ENCODE data around the gene PTK6.
"Not testable (repeated sequence)": the region's sequence is repeated elsewhere in the genome, so short reads cannot be mapped to it uniquely, and the experiment has no call there.

PTK6 gene

DNA sequence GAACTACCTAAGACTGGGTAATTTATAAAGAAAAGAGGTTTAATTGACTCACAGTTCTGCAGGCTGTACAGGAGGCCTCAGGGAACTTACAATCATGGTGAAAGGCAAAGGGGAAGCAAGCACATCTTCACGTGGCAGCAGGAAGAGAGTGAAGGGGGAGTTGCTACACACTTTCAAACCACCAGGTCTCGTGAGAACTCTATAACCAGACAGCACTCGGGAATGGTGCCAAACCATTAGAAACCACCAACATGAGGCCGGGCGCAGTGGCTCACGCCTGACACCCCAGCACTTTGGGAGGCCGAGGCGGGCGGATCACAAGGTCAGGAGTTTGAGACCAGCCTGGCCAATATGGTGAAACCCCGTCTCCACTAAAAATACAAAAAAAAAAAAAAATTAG lies 22.7 kb downstream of the PTK6 start:
- H2AFZ ChIP-seq (ENCODE audit: low read length); H3K23ac ChIP-seq (ENCODE audit: low read depth, low read length, poor library complexity); DNase-seq (ENCODE audit: low spot score); H2AK5ac ChIP-seq (ENCODE audit: low read depth, low read length); H3K4ac ChIP-seq (ENCODE audit: low read length); H2BK15ac ChIP-seq (ENCODE audit: low read length); H3K27me3 ChIP-seq (ENCODE audit: control insufficient read depth in 3 of 3, insufficient read depth in 3 of 3, low read depth in 1 of 3, low read length in 3 of 3); H2BK5ac ChIP-seq (ENCODE audit: low read length); H3K14ac ChIP-seq (ENCODE audit: low read length); H4K8ac ChIP-seq (ENCODE audit: low read depth, low read length); H3K9me3 ChIP-seq (replicated peaks in 1 of 2; ENCODE audit: control insufficient read depth in 2 of 2, insufficient read depth in 1 of 2, low read depth in 1 of 2, low read length in 2 of 2); H3K79me1 ChIP-seq (ENCODE audit: low read depth, low read length); H2BK12ac ChIP-seq (ENCODE audit: low read length); H3K27ac ChIP-seq (replicated peaks; ENCODE audit: low read length); H3K4me2 ChIP-seq (ENCODE audit: insufficient read depth, low read length, poor library complexity, severe bottlenecking); H2BK120ac ChIP-seq (ENCODE audit: low read depth, low read length); H3K9ac ChIP-seq (ENCODE audit: low read depth, low read length, poor library complexity); H4K91ac ChIP-seq (ENCODE audit: low read depth, low read length, poor library complexity); H3K4me1 ChIP-seq (ENCODE audit: control insufficient read depth in 2 of 2, insufficient read depth in 1 of 2, low read depth in 1 of 2, low read length in 2 of 2); H3K4me3 ChIP-seq (ENCODE audit: low read length in 2 of 2); H3K18ac ChIP-seq (ENCODE audit: low read length): not testable (repeated sequence)
- peaks cover 0 to 21% of the 10 kb centered on the region in 2 donors for H3K36me3 ChIP-seq (replicated peaks in 1 of 2; ENCODE audit: control insufficient read depth in 2 of 2, insufficient read depth in 2 of 2, low read length in 2 of 2)
- WGBS, 2 donors (ENCODE audit: extremely low coverage in 2 of 2, insufficient read length in 2 of 2, insufficient replicate concordance in 1 of 2): no CpG with 5 or more reads among the region's 10 CpGs

- Histone ChIP-seq H2BK120ac (ENCODE audit: low read depth, low read length) (no peak overlapping the region), H3K27me3 (ENCODE audit: control insufficient read depth in 3 of 3, insufficient read depth in 3 of 3, low read depth in 1 of 3, low read length in 3 of 3) (peaks cover 0 to 3% (median 0%) of the 10 kb centered on the region in 3 experiments), H2BK12ac (ENCODE audit: low read length) (no peak overlapping the region), H3K4ac (ENCODE audit: low read length) (no peak overlapping the region), H2AFZ (ENCODE audit: low read length) (no peak overlapping the region), H3K9ac (ENCODE audit: low read depth, low read length, poor library complexity) (no peak overlapping the region), H4K8ac (ENCODE audit: low read depth, low read length) (no peak overlapping the region), H4K91ac (ENCODE audit: low read depth, low read length, poor library complexity) (no peak overlapping the region), H3K14ac (ENCODE audit: low read length) (no peak overlapping the region), H3K27ac (replicated peaks; ENCODE audit: low read length) (no peak overlapping the region), H2BK15ac (ENCODE audit: low read length) (no peak overlapping the region), H2AK5ac (ENCODE audit: low read depth, low read length) (no peak overlapping the region), H3K23ac (ENCODE audit: low read depth, low read length, poor library complexity) (no peak overlapping the region), H2BK5ac (ENCODE audit: low read length) (no peak overlapping the region), H3K9me3 (replicated peaks in 1 of 2; ENCODE audit: control insufficient read depth in 2 of 2, insufficient read depth in 1 of 2, low read depth in 1 of 2, low read length in 2 of 2) (peaks cover 2 to 7% of the 10 kb centered on the region in 2 donors), H3K4me3 (ENCODE audit: low read length in 2 of 2) (no peak overlapping the region), H3K79me1 (ENCODE audit: low read depth, low read length) (peaks cover 3% of the 10 kb centered on the region), H3K4me1 (ENCODE audit: control insufficient read depth in 2 of 2, insufficient read depth in 1 of 2, low read depth in 1 of 2, low read length in 2 of 2) (no peaks in the 10 kb centered on the region), H3K18ac (ENCODE audit: low read length) (no peak overlapping the region), H3K36me3 (replicated peaks in 1 of 2; ENCODE audit: control insufficient read depth in 2 of 2, insufficient read depth in 2 of 2, low read length in 2 of 2) (peaks cover 0 to 14% of the 10 kb centered on the region in 2 donors), H3K4me2 (ENCODE audit: insufficient read depth, low read length, poor library complexity, severe bottlenecking) (no peak overlapping the region)
- no CpG with 5 or more reads among the region's 3 CpGs for WGBS, 2 donors (ENCODE audit: extremely low coverage in 2 of 2, insufficient read length in 2 of 2, insufficient replicate concordance in 1 of 2)
- DNase-seq (ENCODE audit: low spot score): no peak
These were observed 24.0 kb downstream of the PTK6 start for GRCh38 chr20:63513207-63513606.

- Histone ChIP-seq H3K36me3 (replicated peaks in 1 of 2; ENCODE audit: control insufficient read depth in 2 of 2, insufficient read depth in 2 of 2, low read length in 2 of 2) (no peaks in the 10 kb centered on the region), H4K91ac (ENCODE audit: low read depth, low read length, poor library complexity) (no peak overlapping the region), H3K4me2 (ENCODE audit: insufficient read depth, low read length, poor library complexity, severe bottlenecking) (no peak overlapping the region), H3K14ac (ENCODE audit: low read length) (no peak overlapping the region), H2BK120ac (ENCODE audit: low read depth, low read length) (no peak overlapping the region), H4K8ac (ENCODE audit: low read depth, low read length) (no peak overlapping the region), H2BK5ac (ENCODE audit: low read length) (no peak overlapping the region), H3K27me3 (ENCODE audit: control insufficient read depth in 3 of 3, insufficient read depth in 3 of 3, low read depth in 1 of 3, low read length in 3 of 3) (peaks cover 0 to 5% (median 0%) of the 10 kb centered on the region in 3 experiments), H3K4me1 (ENCODE audit: control insufficient read depth in 2 of 2, insufficient read depth in 1 of 2, low read depth in 1 of 2, low read length in 2 of 2) (no peaks in the 10 kb centered on the region), H3K4ac (ENCODE audit: low read length) (no peak overlapping the region), H3K9ac (ENCODE audit: low read depth, low read length, poor library complexity) (no peak overlapping the region), H2BK15ac (ENCODE audit: low read length) (no peak overlapping the region), H2AK5ac (ENCODE audit: low read depth, low read length) (no peak overlapping the region), H3K27ac (replicated peaks; ENCODE audit: low read length) (no peak overlapping the region), H2AFZ (ENCODE audit: low read length) (no peak overlapping the region), H3K79me1 (ENCODE audit: low read depth, low read length) (no peaks in the 10 kb centered on the region), H3K9me3 (replicated peaks in 1 of 2; ENCODE audit: control insufficient read depth in 2 of 2, insufficient read depth in 1 of 2, low read depth in 1 of 2, low read length in 2 of 2) (peaks cover 9 to 27% of the 10 kb centered on the region in 2 donors), H2BK12ac (ENCODE audit: low read length) (no peak overlapping the region), H3K4me3 (ENCODE audit: low read length in 2 of 2) (no peak overlapping the region), H3K18ac (ENCODE audit: low read length) (no peak overlapping the region), H3K23ac (ENCODE audit: low read depth, low read length, poor library complexity) (no peak overlapping the region)
- DNase-seq (ENCODE audit: low spot score): no peak
- no CpG with 5 or more reads among the region's 9 CpGs for WGBS, 2 donors (ENCODE audit: extremely low coverage in 2 of 2, insufficient read length in 2 of 2, insufficient replicate concordance in 1 of 2)
These were observed 28.1 kb downstream of the PTK6 start for GRCh38 chr20:63509088-63509564.

DNA sequence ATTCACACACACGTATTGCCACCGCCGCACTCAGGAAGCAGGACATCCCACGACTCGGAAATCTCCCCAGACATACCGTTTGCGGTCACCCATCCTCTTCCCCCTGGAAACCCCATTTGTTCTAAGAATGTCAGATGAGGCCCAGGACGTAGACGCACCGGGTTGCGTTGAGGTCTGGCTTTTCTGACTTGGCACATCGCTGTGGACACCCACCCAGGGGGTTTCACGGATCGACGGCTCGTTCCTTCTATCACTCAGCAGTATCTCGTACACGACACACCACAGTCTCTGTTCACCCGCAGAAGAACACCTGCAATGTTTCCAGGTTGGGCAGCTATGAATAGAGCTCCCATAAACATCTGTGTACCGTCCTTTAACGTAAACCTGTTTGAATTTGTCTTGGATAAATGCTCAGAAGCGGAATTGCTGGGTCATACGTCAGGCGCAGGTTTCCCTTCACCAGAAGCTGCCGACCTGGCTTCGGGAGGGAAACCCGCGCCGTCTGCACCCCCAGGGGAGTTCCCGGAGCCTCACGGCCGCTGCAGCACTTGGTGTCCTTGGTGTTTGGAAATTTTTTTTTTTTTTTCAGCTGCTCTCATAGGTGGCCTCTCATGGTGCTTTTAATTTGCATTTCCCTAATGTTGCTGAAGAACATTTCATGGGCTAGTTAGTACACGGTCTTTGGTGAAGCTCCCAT lies 29.0 kb downstream of the PTK6 start:
- H2AK5ac ChIP-seq (ENCODE audit: low read depth, low read length): no peak overlapping the region

More for the DNA sequence above, 29.0 kb downstream of the PTK6 start:
- peaks cover 9 to 27% of the 10 kb centered on the region in 2 donors for H3K9me3 ChIP-seq (replicated peaks in 1 of 2; ENCODE audit: control insufficient read depth in 2 of 2, insufficient read depth in 1 of 2, low read depth in 1 of 2, low read length in 2 of 2)
- H3K4me3 ChIP-seq (ENCODE audit: low read length in 2 of 2): peak overlapping the region in 1 of 2 donors; percentile 20
- H3K27me3 ChIP-seq (ENCODE audit: control insufficient read depth in 3 of 3, insufficient read depth in 3 of 3, low read depth in 1 of 3, low read length in 3 of 3): peaks cover 0 to 5% (median 0%) of the 10 kb centered on the region in 3 experiments
- no peaks in the 10 kb centered on the region for H3K79me1 ChIP-seq (ENCODE audit: low read depth, low read length)
- H3K36me3 ChIP-seq (replicated peaks in 1 of 2; ENCODE audit: control insufficient read depth in 2 of 2, insufficient read depth in 2 of 2, low read length in 2 of 2): no peaks in the 10 kb centered on the region
- no peak overlapping the region for H2BK12ac ChIP-seq (ENCODE audit: low read length)
- H2AFZ ChIP-seq (ENCODE audit: low read length): no peak overlapping the region
- WGBS, 2 donors (ENCODE audit: extremely low coverage in 2 of 2, insufficient read length in 2 of 2, insufficient replicate concordance in 1 of 2): no CpG with 5 or more reads among the region's 33 CpGs
- no peak overlapping the region for H2BK15ac ChIP-seq (ENCODE audit: low read length)
- no peak overlapping the region for H3K18ac ChIP-seq (ENCODE audit: low read length)
- H4K8ac ChIP-seq (ENCODE audit: low read depth, low read length): no peak overlapping the region
- H3K4me1 ChIP-seq (ENCODE audit: control insufficient read depth in 2 of 2, insufficient read depth in 1 of 2, low read depth in 1 of 2, low read length in 2 of 2): peaks cover 0 to 2% of the 10 kb centered on the region in 2 donors
- no peak overlapping the region for H3K14ac ChIP-seq (ENCODE audit: low read length)
- H3K4ac ChIP-seq (ENCODE audit: low read length): no peak overlapping the region
- H3K27ac ChIP-seq (replicated peaks; ENCODE audit: low read length): no peak overlapping the region
- H2BK120ac ChIP-seq (ENCODE audit: low read depth, low read length): no peak overlapping the region
- no peak overlapping the region for H3K9ac ChIP-seq (ENCODE audit: low read depth, low read length, poor library complexity)
- no peak for DNase-seq (ENCODE audit: low spot score)
- H4K91ac ChIP-seq (ENCODE audit: low read depth, low read length, poor library complexity): no peak overlapping the region
- no peak overlapping the region for H2BK5ac ChIP-seq (ENCODE audit: low read length)
- H3K23ac ChIP-seq (ENCODE audit: low read depth, low read length, poor library complexity): no peak overlapping the region
- H3K4me2 ChIP-seq (ENCODE audit: insufficient read depth, low read length, poor library complexity, severe bottlenecking): no peak overlapping the region

Data from neuronal stem cell (in vitro differentiated cells).